Endometrial microvascular endothelial cells (primary cell): ENCODE measurements around the gene PPP1R12B. TPM values are rescaled to one million over a fixed set of nuclear protein-coding genes. Genes with fewer than 3 reads are reported as not detected.
"Not testable (repeated sequence)": the region's sequence is repeated elsewhere in the genome, so short reads cannot be mapped to it uniquely, and the experiment has no call there.

Experiments
- in situ Hi-C: cut with HindIII; loops from 2 replicates; pipeline ENCODE4 v1.10.0; 2017; ENCODE audit warnings: low sequenced_read_pairs, low pct_unique_long_range_greater_than_20kb; ENCODE audit errors: inconsistent ontology term
- total RNA-seq: library from RNA; depleted of rRNA; stranded (reverse); fragments of >200 nt; gene quantifications from one replicate; pipeline ENCODE4 v1.2.3, GENCODE V29; 2015; ENCODE audit errors: inconsistent ontology term

Gene PPP1R12B
- total RNA-seq, 1 donor from 2014 or later = 6.8 TPM

GRCh38 chr1:202513875-202514274, 165.4 kb downstream of the PPP1R12B start:
- in situ Hi-C loops = not testable (repeated sequence)

DNA sequence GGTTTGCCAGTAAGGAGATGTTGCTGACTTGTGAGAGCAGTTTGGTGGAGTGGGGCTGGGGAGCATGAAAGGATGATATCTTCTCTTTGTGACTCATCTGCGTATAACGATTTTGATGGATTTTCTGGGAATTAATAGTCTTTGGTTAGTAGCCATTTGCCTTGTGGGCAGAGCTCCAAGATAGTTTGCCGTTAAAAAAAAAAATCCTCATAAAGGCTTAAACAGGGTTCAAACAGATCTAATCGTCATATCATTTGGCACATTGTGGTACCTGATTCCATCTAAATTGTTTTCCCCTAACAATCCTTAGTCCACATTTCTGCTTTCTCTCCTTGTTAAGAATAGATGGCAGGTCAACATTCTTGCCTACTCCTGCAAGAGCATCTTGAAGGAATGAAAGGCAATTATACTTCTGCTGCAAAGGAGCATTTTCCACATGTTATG, 168.0 kb downstream of the PPP1R12B start:
- in situ Hi-C loops = no loop called here

- in situ Hi-C loops = not testable (repeated sequence)
Measured at GRCh38 chr1:202517146-202517545, 168.6 kb downstream of the PPP1R12B start.

GRCh38 chr1:202518180-202518579, 169.7 kb downstream of the PPP1R12B start:
- in situ Hi-C loops = not testable (repeated sequence)

- in situ Hi-C loops = not testable (repeated sequence)
Measured at GRCh38 chr1:202518905-202519304, 170.4 kb downstream of the PPP1R12B start.

GRCh38 chr1:202520129-202520856, 171.8 kb downstream of the PPP1R12B start:
- in situ Hi-C loops = not testable (repeated sequence)

GRCh38 chr1:202520857-202521216, 172.3 kb downstream of the PPP1R12B start:
- in situ Hi-C loops = not testable (repeated sequence)

DNA sequence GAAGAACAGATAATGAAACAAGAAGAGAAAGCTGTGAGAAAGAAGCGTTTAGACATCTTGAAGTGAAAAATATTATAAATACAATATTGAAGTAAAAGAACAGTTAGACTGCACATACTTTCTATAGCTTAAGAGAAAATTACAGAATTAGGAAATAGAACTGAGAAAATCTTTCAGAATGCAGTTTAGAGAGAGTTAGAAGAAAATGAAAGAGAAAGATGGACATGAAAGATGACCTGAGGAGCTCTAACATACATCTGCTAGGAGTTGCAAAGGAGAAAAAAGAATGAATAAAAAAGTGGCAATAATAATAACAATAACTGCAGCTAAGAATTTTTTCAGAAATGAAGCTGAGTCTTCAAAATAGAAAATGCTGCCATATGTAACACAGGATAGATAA, 173.0 kb downstream of the PPP1R12B start:
- in situ Hi-C loops = not testable (repeated sequence)

- in situ Hi-C loops = no loop called here
Measured at GRCh38 chr1:202521886-202522285, 173.4 kb downstream of the PPP1R12B start.

- in situ Hi-C loops = not testable (repeated sequence)
Measured at GRCh38 chr1:202526056-202526455, 177.6 kb downstream of the PPP1R12B start.

DNA sequence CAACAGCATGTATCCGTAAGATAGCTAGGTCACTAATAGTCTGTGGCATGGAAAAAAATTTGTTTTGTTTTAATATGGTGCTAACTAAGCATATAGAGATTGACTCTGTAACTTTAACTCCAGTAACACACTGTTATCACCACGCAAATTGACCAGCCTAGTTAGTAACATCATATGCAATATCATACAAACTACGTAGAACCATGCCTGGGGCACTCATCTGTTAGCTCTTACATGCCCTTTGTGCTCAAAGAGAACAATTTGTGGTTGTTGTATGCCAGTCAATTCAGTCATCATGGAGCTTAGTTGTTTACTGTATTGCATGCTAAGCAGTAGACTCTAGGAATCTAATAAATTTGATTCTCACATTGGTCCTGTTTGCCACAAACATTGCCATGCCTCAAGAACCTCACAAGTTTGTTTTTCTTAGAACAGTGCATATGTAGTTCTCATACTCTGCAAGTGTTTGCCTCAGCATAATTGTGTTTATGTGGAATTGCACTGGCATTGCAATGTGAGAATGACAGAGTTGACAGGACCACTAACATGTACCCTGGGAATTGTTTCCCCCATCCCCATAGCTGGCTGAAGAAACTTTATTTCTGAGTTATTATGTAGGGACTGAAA, 179.7 kb downstream of the PPP1R12B start:
- in situ Hi-C loops = not testable (repeated sequence)

DNA sequence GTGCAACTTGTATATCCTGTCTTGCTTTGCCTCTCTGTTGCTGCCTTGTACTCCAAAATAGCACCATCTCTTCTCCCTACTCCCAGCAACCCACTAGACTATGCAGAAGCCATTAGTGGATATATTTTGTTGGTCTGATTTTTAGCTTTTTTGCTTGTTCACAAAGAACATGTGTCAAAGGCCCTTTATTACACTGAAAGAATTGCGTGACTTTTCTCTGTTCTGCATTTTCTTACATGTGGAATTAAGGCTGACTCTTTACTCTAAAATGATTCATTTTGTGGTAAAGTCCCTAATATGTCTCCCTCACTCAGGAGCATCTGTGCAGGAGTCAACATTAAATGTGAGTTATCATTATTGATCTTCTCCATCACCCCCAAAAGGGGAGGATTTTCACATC, 182.2 kb downstream of the PPP1R12B start:
- in situ Hi-C loops = not testable (repeated sequence)

DNA sequence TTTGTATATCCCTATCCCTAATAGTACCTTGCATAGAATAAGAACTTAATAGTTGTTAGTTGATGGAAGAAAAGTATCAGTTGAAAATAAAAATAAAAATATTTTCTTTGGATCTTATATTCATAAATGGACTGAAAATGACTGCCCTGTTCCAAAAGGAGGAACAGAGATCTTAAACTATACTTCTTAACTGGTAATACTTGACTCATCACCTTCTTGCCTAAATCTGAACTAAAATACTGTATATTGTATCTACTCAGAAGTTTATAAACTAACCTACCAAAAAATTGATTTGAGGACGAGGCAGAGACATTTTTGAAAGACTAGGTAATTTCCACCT, 182.9 kb downstream of the PPP1R12B start:
- in situ Hi-C loops = no loop called here

DNA sequence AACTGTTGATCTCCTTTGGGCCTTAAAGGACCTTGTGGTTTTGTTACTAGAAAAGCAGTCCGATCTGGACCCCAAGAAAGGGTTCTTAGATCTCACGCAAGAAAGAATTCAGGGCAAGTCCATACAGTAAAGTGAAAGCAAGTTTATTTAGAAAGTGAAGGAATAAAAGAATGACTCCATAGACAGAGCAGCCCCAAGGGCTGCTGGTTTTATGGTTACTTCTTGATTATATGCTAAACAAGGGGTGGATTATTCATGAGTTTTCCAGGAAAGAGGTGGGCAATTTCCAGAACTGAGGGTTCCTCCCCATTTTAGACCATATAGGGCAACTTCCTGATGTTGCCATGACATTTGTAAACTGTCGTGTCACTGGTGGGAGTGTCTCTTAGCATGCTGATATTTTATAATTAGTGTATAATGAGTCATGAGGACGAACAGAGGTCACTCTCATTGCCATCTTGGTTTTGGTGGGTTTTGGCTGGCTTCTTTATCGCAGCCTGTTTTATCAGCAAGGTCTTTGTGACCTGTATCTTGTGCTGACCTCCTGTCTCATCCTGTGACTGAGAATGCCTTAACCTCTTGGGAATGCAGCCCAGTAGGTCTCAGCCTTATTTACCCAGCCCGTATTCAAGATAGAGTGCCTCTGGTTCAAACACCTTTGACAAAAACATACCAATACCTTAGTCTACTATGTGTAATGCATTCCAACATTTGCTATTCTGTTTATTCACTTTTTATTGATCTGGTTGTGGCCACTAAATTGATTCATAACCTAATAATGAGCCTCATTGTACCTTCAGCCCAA, 183.5 kb downstream of the PPP1R12B start:
- in situ Hi-C loops = not testable (repeated sequence)

DNA sequence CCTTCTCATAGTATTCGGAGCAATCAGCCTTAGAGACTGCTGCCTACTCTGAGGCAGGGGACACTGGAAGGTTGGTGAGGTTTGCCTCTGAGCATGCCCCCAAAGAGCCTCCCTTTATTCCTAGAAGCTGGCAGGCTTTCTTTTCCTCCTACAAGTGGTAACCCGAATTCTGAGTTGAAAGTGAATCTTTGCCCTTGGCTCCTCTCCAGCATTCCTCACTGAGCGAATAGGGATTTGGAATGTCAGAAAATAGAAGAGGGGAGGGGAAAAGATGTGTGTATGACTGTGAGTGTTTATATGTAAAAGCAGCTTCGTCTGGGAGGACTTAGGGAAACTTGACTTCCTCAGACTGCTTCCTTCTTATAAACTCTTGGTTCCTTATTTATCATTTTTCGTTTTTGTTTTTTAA, 190.7 kb downstream of the PPP1R12B start:
- in situ Hi-C loops = not testable (repeated sequence)

DNA sequence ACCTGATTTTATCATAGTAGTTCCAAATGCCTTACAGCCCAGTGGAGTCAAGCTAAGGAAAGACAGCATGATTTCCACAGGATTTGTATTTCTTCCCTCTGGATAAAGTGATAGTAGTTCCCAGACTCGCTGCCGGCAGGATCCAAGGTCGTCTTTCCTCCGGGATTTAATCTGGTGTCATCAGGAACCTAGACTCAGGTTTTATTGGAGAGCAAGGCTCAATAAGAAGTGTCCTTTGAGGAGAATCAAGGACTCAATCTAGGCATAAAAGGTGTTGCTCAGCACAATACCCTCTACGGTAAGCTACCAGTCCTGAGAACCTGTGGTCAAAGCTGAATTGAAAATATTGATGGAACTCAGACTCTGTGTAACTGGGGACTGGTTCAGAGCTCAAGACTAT, 191.1 kb downstream of the PPP1R12B start:
- in situ Hi-C loops = not testable (repeated sequence)

DNA sequence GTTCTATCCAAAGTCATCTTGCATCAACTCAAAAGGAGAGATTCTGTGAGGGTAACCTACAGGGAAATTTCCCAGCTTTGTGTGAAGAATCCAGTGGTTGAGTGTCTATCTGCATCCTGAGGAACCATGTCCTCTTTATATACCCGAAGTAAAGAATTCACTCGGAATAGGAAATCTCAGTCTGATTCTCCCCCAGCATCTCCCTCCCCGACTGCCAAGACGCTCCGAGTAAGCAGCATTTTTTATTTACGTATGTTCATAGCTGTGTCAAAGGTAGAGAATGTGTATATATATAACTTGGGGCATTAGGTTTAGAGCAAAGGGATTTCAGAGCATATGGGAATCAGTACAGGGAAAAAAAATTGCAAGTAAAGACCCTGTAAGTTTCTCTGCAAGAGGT, 191.5 kb downstream of the PPP1R12B start:
- in situ Hi-C loops = no loop called here

GRCh38 chr1:202540448-202540847, 191.9 kb downstream of the PPP1R12B start:
- in situ Hi-C loops = no loop called here

DNA sequence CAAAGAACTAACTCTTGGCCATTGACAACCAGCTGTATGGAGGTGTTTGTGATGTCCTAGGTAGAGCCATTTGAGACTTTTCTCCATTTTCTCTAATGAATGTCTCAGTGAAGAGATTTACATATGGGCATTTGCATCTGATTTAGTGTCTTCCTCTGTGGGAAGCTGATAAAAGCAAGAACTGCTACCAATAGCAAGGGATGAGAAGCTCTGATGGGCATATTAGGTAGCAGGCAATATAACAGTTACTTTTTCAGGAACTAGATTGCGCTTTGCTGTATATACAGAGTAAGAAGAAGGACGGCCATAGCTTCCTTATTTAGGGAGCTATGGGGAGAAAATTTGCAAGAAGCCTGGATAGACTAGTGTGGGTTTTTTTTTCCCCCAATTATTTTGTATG, 192.4 kb downstream of the PPP1R12B start:
- in situ Hi-C loops = not testable (repeated sequence)

GRCh38 chr1:202542415-202542814, 193.9 kb downstream of the PPP1R12B start:
- in situ Hi-C loops = not testable (repeated sequence)
